Activated CD4-positive, alpha-beta T cell treated with anti-CD3 and anti-CD28 coated beads for 36 hours (primary cell): ENCODE measurements around the gene ZXDC. TPM values are rescaled to one million over a fixed set of nuclear protein-coding genes. Genes with fewer than 3 reads are reported as not detected.

Source experiments
- ATAC-seq: fragments of 200-7000 bp; cut with Tn5 transposase; one replicate; pipeline ENCODE4 v1.10.0; 2021; ENCODE audit warnings: mild to moderate bottlenecking, moderate library complexity
- CTCF ChIA-PET: fragments of 350-600 bp; sonication (Branson Sonifier 250); formaldehyde crosslinking; loops from one replicate; lab custom pipeline; 2021; ENCODE audit warnings: antibody characterized with exemption; lab: Charles Lee
- POLR2A ChIA-PET: fragments of 350-600 bp; sonication (Branson Sonifier 250); formaldehyde crosslinking; loops from one replicate; lab custom pipeline; 2021; ENCODE audit warnings: antibody characterized with exemption, inconsistent platforms; lab: Charles Lee
- DNase-seq: peaks from one replicate; pipeline ENCODE4 v3.0.0-alpha.2; 2020
- H3K27ac Mint-ChIP-seq: one replicate; pipeline ENCODE4 v1.8.0; 2021; ENCODE audit warnings: mixed read lengths
- H3K27me3 Mint-ChIP-seq: one replicate; pipeline ENCODE4 v1.8.0; 2021; ENCODE audit warnings: mixed read lengths
- H3K36me3 Mint-ChIP-seq: one replicate; pipeline ENCODE4 v1.8.0; 2021; ENCODE audit warnings: low read depth, mixed read lengths
- H3K4me1 Mint-ChIP-seq: one replicate; pipeline ENCODE4 v1.8.0; 2021; ENCODE audit warnings: mixed read lengths
- H3K4me3 Mint-ChIP-seq: one replicate; pipeline ENCODE4 v1.8.0; 2021; ENCODE audit warnings: mild to moderate bottlenecking, moderate library complexity, mixed read lengths
- H3K9me3 Mint-ChIP-seq: one replicate; pipeline ENCODE4 v1.8.0; 2021; ENCODE audit warnings: low read depth, mixed read lengths
- intact Hi-C, 2 experiments: fragments of 100-400 bp; cut with DNase I in 1 of 2; cut with micrococcal nuclease in 1 of 2; formaldehyde crosslinking; loops; one replicate each; pipeline versions ENCODE4 v1.14.2 to v1.15.1; 2022 to 2024; cut with DNase I, micrococcal nuclease
- total RNA-seq, 2 experiments: library from RNA; stranded (reverse); gene quantifications; one replicate each; pipeline ENCODE4 v1.2.3, GENCODE V29; 2021

The ZXDC gene
- total RNA-seq, 2 experiments from 2014 or later = 21.6 to 23.1 TPM

DNA sequence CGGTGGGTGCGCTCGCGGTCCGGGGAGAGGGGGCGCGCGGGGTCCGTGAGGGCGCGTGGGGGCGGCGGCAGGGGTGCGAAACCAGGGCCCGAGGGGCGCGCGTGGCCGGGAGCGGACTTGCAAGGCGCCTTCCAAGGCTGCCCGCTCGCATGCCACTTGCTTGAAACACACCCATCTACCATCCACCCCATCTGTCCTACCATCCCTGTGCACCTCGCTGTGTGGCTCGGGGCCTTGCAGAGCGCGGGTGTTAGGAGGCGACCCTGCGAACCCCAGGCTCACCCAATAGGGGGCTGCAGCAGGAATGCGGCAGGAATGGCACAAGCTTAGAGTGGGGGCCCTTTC, 80.7 kb downstream of the ZXDC start:
- Mint-ChIP-seq H3K4me3 (no peak overlapping the region), H3K9me3 (no peaks in the 10 kb centered on the region), H3K27me3 (peaks cover 42% of the 10 kb centered on the region), H3K4me1 (no peaks in the 10 kb centered on the region), H3K36me3 (no peaks in the 10 kb centered on the region), H3K27ac (no peak overlapping the region)
- ChIA-PET POLR2A (no interaction called here), CTCF (interaction anchor here (0.6 kb wide), 1 partner anchor 83 kb away, joined by 3 read pairs; no protein-coding TSS in a partner anchor)
- no peak for ATAC-seq
- intact Hi-C loops = no loop called here
- DNase-seq = no peak

GRCh38 chr3:126394179-126394976, 81.3 kb downstream of the ZXDC start, which contains the start of gene CFAP100:
TSS of gene CFAP100 (plus strand) at chr3:126394909. CDS start at chr3:126396001, 1,092 bp downstream.
- intact Hi-C loops = no loop called here
- CTCF ChIA-PET = interaction anchor here (0.6 kb wide), 1 partner anchor 83 kb away, joined by 3 read pairs; no protein-coding TSS in a partner anchor
- Mint-ChIP-seq H3K4me3 (no peak within 1 kb of the TSS), H3K9me3 (no peaks in the 10 kb centered on the region), H3K4me1 (peaks cover 5% of the 10 kb centered on the region), H3K27ac (no peak within 1 kb of the TSS), H3K27me3 (peaks cover 46% of the 10 kb centered on the region), H3K36me3 (no peaks in the 10 kb centered on the region)
- ATAC-seq = no peak
- POLR2A ChIA-PET = interaction anchor here (0.7 kb wide), 1 partner anchor 11 kb away, joined by 3 read pairs; no protein-coding TSS in a partner anchor
- DNase-seq = no peak

DNA sequence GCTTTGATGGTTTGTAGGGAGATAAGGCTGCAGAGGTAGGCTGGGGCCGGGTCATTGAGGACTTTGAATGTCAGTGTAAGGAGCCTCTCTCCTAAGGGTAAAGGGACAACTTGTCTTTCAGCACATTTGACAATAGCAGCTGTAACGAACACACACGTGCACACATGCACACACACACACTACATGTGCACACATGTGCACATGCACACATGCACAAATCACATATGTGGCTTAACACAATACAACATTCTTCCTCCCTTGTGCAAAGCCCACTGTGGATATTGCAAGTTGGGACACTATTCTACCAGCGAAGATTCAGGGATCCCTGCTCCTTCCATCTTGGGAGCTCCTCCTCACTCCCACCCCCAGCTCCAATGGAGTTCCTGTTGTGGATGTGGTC, 82.1 kb downstream of the ZXDC start:
- Mint-ChIP-seq H3K4me3 (no peak overlapping the region), H3K4me1 (peaks cover 5% of the 10 kb centered on the region), H3K27me3 (peaks cover 47% of the 10 kb centered on the region), H3K27ac (no peak overlapping the region), H3K9me3 (no peaks in the 10 kb centered on the region), H3K36me3 (no peaks in the 10 kb centered on the region)
- ChIA-PET POLR2A (no interaction called here), CTCF (interaction anchor here (0.6 kb wide), 1 partner anchor 887 kb away, joined by 5 read pairs; no protein-coding TSS in a partner anchor)
- ATAC-seq (no peak), DNase-seq (no peak)
- intact Hi-C loops = no loop called here

- H3K9me3 Mint-ChIP-seq = no peaks in the 10 kb centered on the region
- peaks cover 52% of the 10 kb centered on the region for H3K27me3 Mint-ChIP-seq
- DNase-seq (no peak), ATAC-seq (no peak)
- ChIA-PET POLR2A (interaction anchor here (0.6 kb wide), 1 partner anchor 31 kb away, joined by 3 read pairs; no protein-coding TSS in a partner anchor), CTCF (interaction anchor here (0.7 to 1.1 kb wide), 4 partner anchors 11 to 61 kb away, joined by 3 read pairs; no protein-coding TSS in a partner anchor)
- no peak overlapping the region for H3K4me3 Mint-ChIP-seq
- intact Hi-C loops = no loop called here
- H3K4me1 Mint-ChIP-seq = peaks cover 5% of the 10 kb centered on the region
- H3K36me3 Mint-ChIP-seq = no peaks in the 10 kb centered on the region
- no peak overlapping the region for H3K27ac Mint-ChIP-seq
These were observed 83.4 kb downstream of the ZXDC start for GRCh38 chr3:126392246-126392645.

DNA sequence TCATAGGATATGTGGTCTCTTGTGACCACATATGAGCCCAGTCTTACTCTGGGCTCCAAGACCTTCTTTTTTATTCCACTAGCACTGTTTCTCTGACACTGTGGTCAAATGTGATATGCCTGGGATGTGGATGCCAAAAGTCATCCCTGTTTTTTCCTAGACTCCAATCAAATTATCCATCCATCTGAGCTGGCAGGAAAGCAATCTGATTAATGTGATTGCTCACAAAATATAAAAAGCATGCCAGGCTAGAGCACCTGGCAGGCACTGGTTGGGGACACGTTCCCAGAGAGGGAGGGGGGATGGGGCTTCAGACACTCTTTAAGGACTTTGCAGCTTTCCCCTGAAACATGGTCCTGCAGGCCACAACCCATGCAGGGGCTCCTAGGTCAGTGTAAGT, 84.1 kb downstream of the ZXDC start:
- Mint-ChIP-seq H3K27me3 (peaks cover 52% of the 10 kb centered on the region), H3K4me1 (peaks cover 5% of the 10 kb centered on the region), H3K9me3 (no peaks in the 10 kb centered on the region), H3K4me3 (no peak overlapping the region), H3K36me3 (no peaks in the 10 kb centered on the region), H3K27ac (no peak overlapping the region)
- intact Hi-C loops = no loop called here
- ChIA-PET POLR2A (no interaction called here), CTCF (interaction anchor here (0.6 to 1.0 kb wide), 2 partner anchors 23 to 1653 kb away, joined by 3 read pairs; no protein-coding TSS in a partner anchor)
- ATAC-seq (no peak), DNase-seq (no peak)

DNA sequence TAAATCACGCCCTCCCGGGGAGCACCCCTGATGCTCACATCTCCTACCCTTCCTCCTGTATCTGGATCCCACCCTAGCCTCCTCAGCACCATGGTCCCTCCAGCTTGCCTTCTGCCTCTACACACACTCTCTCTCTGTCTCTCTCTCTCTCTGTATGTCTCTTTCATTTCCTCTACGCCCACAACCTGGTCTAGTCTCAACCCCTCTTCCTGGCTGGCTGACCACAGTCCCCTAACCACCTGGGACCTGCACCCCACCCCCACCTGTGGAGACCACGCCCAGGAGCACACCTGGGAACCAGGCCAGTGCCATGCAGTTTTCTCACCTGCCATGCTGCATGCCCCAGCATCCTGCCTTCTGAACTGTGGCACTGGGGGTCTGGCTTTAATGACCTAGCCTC, 84.9 kb downstream of the ZXDC start:
- Mint-ChIP-seq H3K9me3 (no peaks in the 10 kb centered on the region), H3K4me1 (peaks cover 5% of the 10 kb centered on the region), H3K36me3 (no peaks in the 10 kb centered on the region), H3K27me3 (peaks cover 54% of the 10 kb centered on the region), H3K4me3 (no peak overlapping the region), H3K27ac (no peak overlapping the region)
- DNase-seq (no peak), ATAC-seq (no peak)
- ChIA-PET CTCF (interaction anchor here (0.7 to 2.5 kb wide), 2 partner anchors 14 to 257 kb away, joined by 3 to 19 read pairs; no protein-coding TSS in a partner anchor), POLR2A (no interaction called here)
- intact Hi-C loops = no loop called here

GRCh38 chr3:126390201-126390600, 85.5 kb downstream of the ZXDC start:
- CTCF ChIA-PET = interaction anchor here (0.7 to 2.5 kb wide), 2 partner anchors 13 to 256 kb away, joined by 3 to 19 read pairs; no protein-coding TSS in a partner anchor
- peaks cover 5% of the 10 kb centered on the region for H3K4me1 Mint-ChIP-seq
- H3K9me3 Mint-ChIP-seq = no peaks in the 10 kb centered on the region
- peaks cover 52% of the 10 kb centered on the region for H3K27me3 Mint-ChIP-seq
- no peak overlapping the region for H3K4me3 Mint-ChIP-seq
- POLR2A ChIA-PET = no interaction called here
- DNase-seq (no peak), ATAC-seq (no peak)
- H3K27ac Mint-ChIP-seq = no peak overlapping the region
- intact Hi-C loops = no loop called here
- no peaks in the 10 kb centered on the region for H3K36me3 Mint-ChIP-seq

- POLR2A ChIA-PET = no interaction called here
- Mint-ChIP-seq H3K9me3 (no peaks in the 10 kb centered on the region), H3K4me1 (peaks cover 5% of the 10 kb centered on the region), H3K36me3 (no peaks in the 10 kb centered on the region), H3K27ac (no peak overlapping the region), H3K27me3 (peaks cover 52% of the 10 kb centered on the region), H3K4me3 (no peak overlapping the region)
- DNase-seq = no peak
- intact Hi-C loops = loop anchor here (1.0 to 5.0 kb wide), 5 partner anchors 130 to 467 kb away; no protein-coding TSS in a partner anchor
- CTCF ChIA-PET = interaction anchor here (0.7 to 2.5 kb wide), 2 partner anchors 13 to 256 kb away, joined by 3 to 19 read pairs; no protein-coding TSS in a partner anchor
- no peak for ATAC-seq
These were observed 85.9 kb downstream of the ZXDC start for GRCh38 chr3:126389794-126390146.

- Mint-ChIP-seq H3K4me1 (peaks cover 5% of the 10 kb centered on the region), H3K27me3 (peaks cover 52% of the 10 kb centered on the region), H3K9me3 (no peaks in the 10 kb centered on the region), H3K4me3 (no peak overlapping the region), H3K27ac (no peak overlapping the region), H3K36me3 (no peaks in the 10 kb centered on the region)
- DNase-seq (peak; percentile 71), ATAC-seq (peak; percentile 84)
- intact Hi-C loops = loop anchor here (1.0 to 5.0 kb wide), 5 partner anchors 130 to 467 kb away; no protein-coding TSS in a partner anchor
- ChIA-PET POLR2A (no interaction called here), CTCF (interaction anchor here (0.5 to 2.5 kb wide), 5 partner anchors 10 to 255 kb away, joined by 3 to 19 read pairs (median 3); no protein-coding TSS in a partner anchor)
These were observed 86.4 kb downstream of the ZXDC start for GRCh38 chr3:126389112-126389793.
